Measurements from ENCODE around the gene SHC4. TPM values are rescaled to one million over a fixed set of nuclear protein-coding genes. Genes with fewer than 3 reads are reported as not detected.

Gene SHC4
- total and polyA plus RNA-seq, 9 of the 15 experiments (the other 6 are each of a cell fraction or from before 2014, with no cell fraction given) = 0.43 to 1.2 (median 0.67) TPM

DNA sequence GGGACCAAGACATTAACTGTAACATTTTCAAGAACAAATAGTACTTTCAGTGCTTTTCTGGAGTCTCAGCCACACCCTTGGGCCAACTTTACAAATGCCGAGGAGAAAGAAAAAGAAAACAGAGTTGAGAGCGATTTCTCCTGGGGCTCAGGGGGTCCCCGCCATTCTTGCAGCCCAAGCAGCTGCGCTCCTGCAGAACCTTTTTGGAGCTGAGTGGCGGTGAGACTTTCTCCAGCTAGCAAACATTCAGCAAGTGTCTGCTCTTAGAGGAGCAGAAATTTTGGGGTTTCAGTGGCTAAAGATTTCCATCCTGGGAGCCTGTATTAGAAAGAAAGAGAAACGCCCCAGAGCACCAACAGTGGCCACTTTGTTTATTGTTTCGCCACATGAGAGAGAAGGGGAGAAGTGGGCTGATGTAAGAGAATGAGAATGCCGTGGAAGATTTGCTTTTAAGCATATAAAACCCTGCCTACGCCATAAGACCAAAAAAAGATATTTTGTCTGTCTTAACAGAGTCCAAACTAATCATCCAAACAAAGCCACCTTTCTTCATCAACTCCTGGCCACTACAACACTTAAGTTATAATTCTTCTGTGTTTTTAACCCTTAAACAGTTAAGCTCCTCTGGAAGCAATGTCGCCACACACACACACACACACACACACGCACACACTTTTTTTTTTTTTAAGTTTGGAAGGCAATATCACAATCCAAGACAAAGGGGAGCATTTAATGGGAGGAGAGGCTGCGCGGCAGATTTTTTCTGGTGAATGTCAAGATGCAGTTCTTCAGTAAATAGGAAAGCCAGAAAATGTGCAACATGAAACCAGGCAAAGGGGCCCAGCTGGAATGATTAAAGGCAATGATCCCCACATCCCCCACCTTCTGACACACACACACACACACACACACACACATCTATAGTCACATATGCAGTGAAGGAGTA, 66.6 kb downstream of the SHC4 start (continued):
- TF ChIP-seq ZBTB33 (CRISPR knock-in tag; IDR thresholded peaks at IDR 0.05) (no peak), PBX2 (CRISPR knock-in tag; IDR thresholded peaks at IDR 0.05; ENCODE audit: low read depth) (no peak), PBX2 (tag; conservative IDR thresholded peaks at IDR 0.05; ENCODE audit: low read depth) (no peak), DPF2 (IDR thresholded peaks at IDR 0.05) (peak; percentile 30; the same call in 1 of the 2 replicates), USF2 (CRISPR knock-in tag; IDR thresholded peaks at IDR 0.05) (no peak), MTA2 (IDR thresholded peaks at IDR 0.05; ENCODE audit: low read depth) (no peak), ZNF57 (CRISPR knock-in tag; IDR thresholded peaks at IDR 0.05) (no peak), ELF2 (CRISPR knock-in tag; IDR thresholded peaks at IDR 0.05) (no peak), HDAC6 (IDR thresholded peaks at IDR 0.05; ENCODE audit: low read depth, low read length) (no peak), SRSF7 (optimal IDR thresholded peaks at IDR 0.05; ENCODE audit: low read depth, low read length) (no peak), MCM7 (IDR thresholded peaks at IDR 0.05) (no peak), SAP30 (IDR thresholded peaks at IDR 0.05; ENCODE audit: borderline replicate concordance, insufficient read depth, low read depth, low read length, poor library complexity, severe bottlenecking) (no peak), FOXO4 (CRISPR knock-in tag; IDR thresholded peaks at IDR 0.05) (no peak), CTCF (IDR thresholded peaks at IDR 0.05 in 2 of 3, conservative IDR thresholded peaks at IDR 0.05 in 1 of 3; ENCODE audit: insufficient read depth in 2 of 3, low read depth in 1 of 3, low read length in 3 of 3) (no peak), ZNF175 (CRISPR knock-in tag; IDR thresholded peaks at IDR 0.05; ENCODE audit: low read depth) (no peak), RBM39 (optimal IDR thresholded peaks at IDR 0.05; ENCODE audit: low read depth, low read length) (no peak), ARID1B (IDR thresholded peaks at IDR 0.05) (0 out of 2 replicates have a peak, but pooled peaks have one; percentile 6), ZNF77 (CRISPR knock-in tag; IDR thresholded peaks at IDR 0.05) (no peak), TBP (optimal IDR thresholded peaks at IDR 0.05; ENCODE audit: low read depth, low read length) (peak; percentile 17)

All from K562 (cell line).